ENCODE data around the gene SBNO2.

Gene SBNO2

GRCh38 chr19:1153891-1154730 lies 20.0 kb downstream of the SBNO2 start:
- no peak for DNase-seq (ENCODE audit: low spot score)

GRCh38 chr19:1151917-1152587 lies 22.0 kb downstream of the SBNO2 start:
- peak; percentile 82 for DNase-seq (ENCODE audit: low spot score)

- DNase-seq (ENCODE audit: low spot score): no peak
Measured at GRCh38 chr19:1151037-1151724, 22.9 kb downstream of the SBNO2 start.

GRCh38 chr19:1150333-1151036 lies 23.6 kb downstream of the SBNO2 start:
- no peak for DNase-seq (ENCODE audit: low spot score)

- DNase-seq (ENCODE audit: low spot score): no peak
Measured at GRCh38 chr19:1149259-1150045, 24.6 kb downstream of the SBNO2 start.

- DNase-seq (ENCODE audit: low spot score): no peak
Measured at GRCh38 chr19:1147934-1148549, 26.0 kb downstream of the SBNO2 start.

- no peak for DNase-seq (ENCODE audit: low spot score)
Measured at GRCh38 chr19:1146858-1147780, 26.9 kb downstream of the SBNO2 start.

- DNase-seq (ENCODE audit: low spot score): no peak
Measured at GRCh38 chr19:1146412-1146699, 27.7 kb downstream of the SBNO2 start.

GRCh38 chr19:1145635-1146411 lies 28.2 kb downstream of the SBNO2 start:
- DNase-seq (ENCODE audit: low spot score): no peak

GRCh38 chr19:1144741-1145140 lies 29.3 kb downstream of the SBNO2 start:
- DNase-seq (ENCODE audit: low spot score): no peak

- no peak for DNase-seq (ENCODE audit: low spot score)
Measured at GRCh38 chr19:1143828-1144399, 30.2 kb downstream of the SBNO2 start.

- DNase-seq (ENCODE audit: low spot score): no peak
Measured at GRCh38 chr19:1141944-1142343, 32.1 kb downstream of the SBNO2 start.

GRCh38 chr19:1140272-1141027 lies 33.6 kb downstream of the SBNO2 start:
- no peak for DNase-seq (ENCODE audit: low spot score)

- no peak for DNase-seq (ENCODE audit: low spot score)
Measured at GRCh38 chr19:1139126-1139525, 34.9 kb downstream of the SBNO2 start.

GRCh38 chr19:1138121-1138520 lies 35.9 kb downstream of the SBNO2 start:
- no peak for DNase-seq (ENCODE audit: low spot score)

GRCh38 chr19:1136621-1137317 lies 37.3 kb downstream of the SBNO2 start:
- DNase-seq (ENCODE audit: low spot score): no peak

GRCh38 chr19:1136201-1136600 lies 37.9 kb downstream of the SBNO2 start:
- no peak for DNase-seq (ENCODE audit: low spot score)

- DNase-seq (ENCODE audit: low spot score): no peak
Measured at GRCh38 chr19:1135454-1135853, 38.6 kb downstream of the SBNO2 start.
